Measurements from ENCODE around the gene KMT5C.
"Not testable (repeated sequence)": the region's sequence is repeated elsewhere in the genome, so short reads cannot be mapped to it uniquely, and the experiment has no call there.

The KMT5C gene

GRCh38 chr19:55315956-55316525, 23.6 kb upstream of the KMT5C start:
- H3K9me3 ChIP-seq (ENCODE audit: control insufficient read depth in 1 of 2, low read length in 2 of 2) = no peaks in the 10 kb centered on the region
- no peaks in the 10 kb centered on the region for H3K27me3 ChIP-seq (ENCODE audit: control insufficient read depth in 1 of 2, insufficient read depth in 2 of 2, low read length in 2 of 2)
- H3K36me3 ChIP-seq (ENCODE audit: control insufficient read depth in 1 of 2, insufficient read depth in 2 of 2, low read length in 2 of 2) = peaks cover 13 to 16% of the 10 kb centered on the region in 2 donors
- H3K4me1 ChIP-seq (ENCODE audit: control insufficient read depth in 1 of 2, insufficient read depth in 2 of 2, low read length in 2 of 2) = no peaks in the 10 kb centered on the region
- no peak overlapping the region for H3K27ac ChIP-seq (ENCODE audit: low read depth, low read length)
- no peak overlapping the region for H3K4me3 ChIP-seq (ENCODE audit: low read depth in 1 of 2, low read length in 2 of 2)
- H3K9ac ChIP-seq (ENCODE audit: low read depth in 1 of 2, low read length in 2 of 2) = no peak overlapping the region

GRCh38 chr19:55316646-55317045, 23.0 kb upstream of the KMT5C start:
- peaks cover 1 to 2% of the 10 kb centered on the region in 2 donors for H3K4me1 ChIP-seq (ENCODE audit: control insufficient read depth in 1 of 2, insufficient read depth in 2 of 2, low read length in 2 of 2)
- peaks cover 13 to 16% of the 10 kb centered on the region in 2 donors for H3K36me3 ChIP-seq (ENCODE audit: control insufficient read depth in 1 of 2, insufficient read depth in 2 of 2, low read length in 2 of 2)
- no peak overlapping the region for H3K27ac ChIP-seq (ENCODE audit: low read depth, low read length)
- H3K27me3 ChIP-seq (ENCODE audit: control insufficient read depth in 1 of 2, insufficient read depth in 2 of 2, low read length in 2 of 2) = no peaks in the 10 kb centered on the region
- H3K4me3 ChIP-seq (ENCODE audit: low read depth in 1 of 2, low read length in 2 of 2) = no peak overlapping the region
- no peaks in the 10 kb centered on the region for H3K9me3 ChIP-seq (ENCODE audit: control insufficient read depth in 1 of 2, low read length in 2 of 2)
- H3K9ac ChIP-seq (ENCODE audit: low read depth in 1 of 2, low read length in 2 of 2) = no peak overlapping the region

- Histone ChIP-seq H3K27ac (ENCODE audit: low read depth, low read length) (no peak overlapping the region), H3K4me3 (ENCODE audit: low read depth in 1 of 2, low read length in 2 of 2) (peak overlapping the region; percentile 50 to 54), H3K36me3 (ENCODE audit: control insufficient read depth in 1 of 2, insufficient read depth in 2 of 2, low read length in 2 of 2) (peaks cover 13% of the 10 kb centered on the region in 2 donors), H3K27me3 (ENCODE audit: control insufficient read depth in 1 of 2, insufficient read depth in 2 of 2, low read length in 2 of 2) (no peaks in the 10 kb centered on the region), H3K4me1 (ENCODE audit: control insufficient read depth in 1 of 2, insufficient read depth in 2 of 2, low read length in 2 of 2) (peaks cover 15% of the 10 kb centered on the region in 2 donors), H3K9ac (ENCODE audit: low read depth in 1 of 2, low read length in 2 of 2) (peak overlapping the region in 1 of 2 donors; percentile 72), H3K9me3 (ENCODE audit: control insufficient read depth in 1 of 2, low read length in 2 of 2) (no peaks in the 10 kb centered on the region)
Observed at GRCh38 chr19:55319785-55320184, 19.9 kb upstream of the KMT5C start.

- Histone ChIP-seq H3K36me3 (ENCODE audit: control insufficient read depth in 1 of 2, insufficient read depth in 2 of 2, low read length in 2 of 2) (peaks cover 10 to 11% of the 10 kb centered on the region in 2 donors), H3K9me3 (ENCODE audit: control insufficient read depth in 1 of 2, low read length in 2 of 2) (no peaks in the 10 kb centered on the region), H3K9ac (ENCODE audit: low read depth in 1 of 2, low read length in 2 of 2) (peak overlapping the region; percentile 55 to 72)
Observed at GRCh38 chr19:55320844-55321419, 18.7 kb upstream of the KMT5C start.

DNA sequence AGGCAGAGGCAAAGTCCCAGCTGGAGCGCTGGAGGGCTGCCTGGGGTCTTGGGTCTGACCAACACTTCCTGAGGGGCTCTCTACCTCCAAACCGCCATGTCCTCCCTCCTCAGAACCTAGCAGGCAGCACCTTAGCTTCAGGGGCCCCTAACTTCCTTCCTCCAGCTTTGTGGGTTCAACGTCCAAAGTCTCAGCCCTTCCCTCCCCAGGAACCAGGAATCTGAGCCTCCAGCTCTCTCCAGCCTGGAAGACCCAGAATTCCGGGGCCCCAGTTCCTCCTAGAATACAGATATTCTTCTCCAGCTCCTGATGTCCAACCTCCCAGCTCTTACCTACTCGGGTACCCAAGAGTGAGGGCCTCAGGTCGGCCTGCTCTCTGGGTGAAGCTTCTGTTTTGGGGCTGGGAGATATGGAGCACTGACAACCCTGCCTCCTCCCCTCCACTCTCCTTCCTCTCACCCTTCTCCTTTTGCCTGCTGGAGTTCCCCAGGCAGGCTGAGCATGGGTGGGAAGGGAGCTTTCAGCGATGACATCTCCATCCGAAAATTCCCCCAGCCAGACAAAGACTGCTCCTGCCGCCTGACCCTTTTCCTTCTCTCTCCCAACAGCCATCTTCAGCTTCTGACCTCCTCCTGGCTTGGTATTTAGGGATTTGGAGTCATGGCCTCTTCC, 18.1 kb upstream of the KMT5C start:
- H3K4me1 ChIP-seq (ENCODE audit: control insufficient read depth in 1 of 2, insufficient read depth in 2 of 2, low read length in 2 of 2) = peaks cover 15% of the 10 kb centered on the region in 2 donors
- peaks cover 3 to 4% of the 10 kb centered on the region in 2 donors for H3K36me3 ChIP-seq (ENCODE audit: control insufficient read depth in 1 of 2, insufficient read depth in 2 of 2, low read length in 2 of 2)
- H3K9me3 ChIP-seq (ENCODE audit: control insufficient read depth in 1 of 2, low read length in 2 of 2) = no peaks in the 10 kb centered on the region
- H3K27ac ChIP-seq (ENCODE audit: low read depth, low read length) = peak overlapping the region; percentile 77
- no peaks in the 10 kb centered on the region for H3K27me3 ChIP-seq (ENCODE audit: control insufficient read depth in 1 of 2, insufficient read depth in 2 of 2, low read length in 2 of 2)
- H3K4me3 ChIP-seq (ENCODE audit: low read depth in 1 of 2, low read length in 2 of 2) = peak overlapping the region; percentile 63 to 64
- H3K9ac ChIP-seq (ENCODE audit: low read depth in 1 of 2, low read length in 2 of 2) = peak overlapping the region; percentile 55 to 72

More at GRCh38 chr19:55320844-55321419, 18.7 kb upstream of the KMT5C start:
- no peaks in the 10 kb centered on the region for H3K27me3 ChIP-seq (ENCODE audit: control insufficient read depth in 1 of 2, insufficient read depth in 2 of 2, low read length in 2 of 2)
- H3K4me3 ChIP-seq (ENCODE audit: low read depth in 1 of 2, low read length in 2 of 2) = peak overlapping the region; percentile 63 to 64
- H3K27ac ChIP-seq (ENCODE audit: low read depth, low read length) = peak overlapping the region; percentile 77
- peaks cover 15% of the 10 kb centered on the region in 2 donors for H3K4me1 ChIP-seq (ENCODE audit: control insufficient read depth in 1 of 2, insufficient read depth in 2 of 2, low read length in 2 of 2)

GRCh38 chr19:55322204-55322885, 17.3 kb upstream of the KMT5C start:
- Histone ChIP-seq H3K9me3 (ENCODE audit: control insufficient read depth in 1 of 2, low read length in 2 of 2) (no peaks in the 10 kb centered on the region), H3K9ac (ENCODE audit: low read depth in 1 of 2, low read length in 2 of 2) (peak overlapping the region; percentile 55 to 72), H3K36me3 (ENCODE audit: control insufficient read depth in 1 of 2, insufficient read depth in 2 of 2, low read length in 2 of 2) (no peaks in the 10 kb centered on the region), H3K4me3 (ENCODE audit: low read depth in 1 of 2, low read length in 2 of 2) (peak overlapping the region; percentile 63 to 64), H3K27me3 (ENCODE audit: control insufficient read depth in 1 of 2, insufficient read depth in 2 of 2, low read length in 2 of 2) (no peaks in the 10 kb centered on the region), H3K4me1 (ENCODE audit: control insufficient read depth in 1 of 2, insufficient read depth in 2 of 2, low read length in 2 of 2) (peaks cover 15% of the 10 kb centered on the region in 2 donors), H3K27ac (ENCODE audit: low read depth, low read length) (peak overlapping the region; percentile 76)

GRCh38 chr19:55324662-55325061, 15.0 kb upstream of the KMT5C start:
- H3K27ac ChIP-seq (ENCODE audit: low read depth, low read length) = no peak overlapping the region
- no peaks in the 10 kb centered on the region for H3K27me3 ChIP-seq (ENCODE audit: control insufficient read depth in 1 of 2, insufficient read depth in 2 of 2, low read length in 2 of 2)
- H3K4me1 ChIP-seq (ENCODE audit: control insufficient read depth in 1 of 2, insufficient read depth in 2 of 2, low read length in 2 of 2) = peaks cover 20% of the 10 kb centered on the region in 2 donors
- no peaks in the 10 kb centered on the region for H3K36me3 ChIP-seq (ENCODE audit: control insufficient read depth in 1 of 2, insufficient read depth in 2 of 2, low read length in 2 of 2)
- H3K9ac ChIP-seq (ENCODE audit: low read depth in 1 of 2, low read length in 2 of 2) = no peak overlapping the region
- H3K9me3 ChIP-seq (ENCODE audit: control insufficient read depth in 1 of 2, low read length in 2 of 2) = no peaks in the 10 kb centered on the region
- H3K4me3 ChIP-seq (ENCODE audit: low read depth in 1 of 2, low read length in 2 of 2) = peak overlapping the region in 1 of 2 donors; percentile 28

DNA sequence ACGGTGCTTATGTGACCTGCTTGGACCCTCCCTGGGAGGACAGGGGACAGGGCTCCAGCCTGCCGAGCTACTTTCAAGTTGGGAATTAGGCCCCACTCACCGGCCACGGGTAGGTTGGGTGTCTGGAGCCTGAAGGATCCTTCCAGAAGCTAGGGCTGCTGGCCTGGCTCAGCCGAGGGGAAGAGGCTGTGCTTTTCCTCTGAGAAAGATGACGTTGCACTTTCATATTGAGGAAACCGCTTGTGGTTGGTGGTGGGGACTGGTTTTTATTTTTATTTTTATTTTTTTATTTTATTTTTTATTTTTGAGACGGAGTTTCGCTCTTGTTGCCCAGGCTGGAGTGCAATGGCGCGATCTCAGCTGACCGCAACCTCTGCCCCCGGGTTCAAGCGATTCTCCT, 14.5 kb upstream of the KMT5C start, which contains the start of gene TMEM150B:
TSS of gene TMEM150B (minus strand) at position 170 of the 400 bp plus-strand sequence. CDS start 4,305 bp downstream, outside the sequence.
- peaks cover 20% of the 10 kb centered on the region in 2 donors for H3K4me1 ChIP-seq (ENCODE audit: control insufficient read depth in 1 of 2, insufficient read depth in 2 of 2, low read length in 2 of 2)
- H3K9ac ChIP-seq (ENCODE audit: low read depth in 1 of 2, low read length in 2 of 2) = no peak within 1 kb of the TSS
- H3K9me3 ChIP-seq (ENCODE audit: control insufficient read depth in 1 of 2, low read length in 2 of 2) = no peaks in the 10 kb centered on the region
- no peaks in the 10 kb centered on the region for H3K36me3 ChIP-seq (ENCODE audit: control insufficient read depth in 1 of 2, insufficient read depth in 2 of 2, low read length in 2 of 2)
- no peak within 1 kb of the TSS for H3K27ac ChIP-seq (ENCODE audit: low read depth, low read length)
- H3K27me3 ChIP-seq (ENCODE audit: control insufficient read depth in 1 of 2, insufficient read depth in 2 of 2, low read length in 2 of 2) = no peaks in the 10 kb centered on the region
- H3K4me3 ChIP-seq (ENCODE audit: low read depth in 1 of 2, low read length in 2 of 2) = peak within 1 kb of the TSS in 1 of 2 donors; percentile 28

- not testable (repeated sequence) for H3K9ac ChIP-seq (ENCODE audit: low read depth in 1 of 2, low read length in 2 of 2); H3K27me3 ChIP-seq (ENCODE audit: control insufficient read depth in 1 of 2, insufficient read depth in 2 of 2, low read length in 2 of 2); H3K4me1 ChIP-seq (ENCODE audit: control insufficient read depth in 1 of 2, insufficient read depth in 2 of 2, low read length in 2 of 2); H3K9me3 ChIP-seq (ENCODE audit: control insufficient read depth in 1 of 2, low read length in 2 of 2); H3K27ac ChIP-seq (ENCODE audit: low read depth, low read length); H3K4me3 ChIP-seq (ENCODE audit: low read depth in 1 of 2, low read length in 2 of 2); H3K36me3 ChIP-seq (ENCODE audit: control insufficient read depth in 1 of 2, insufficient read depth in 2 of 2, low read length in 2 of 2)
Observed at GRCh38 chr19:55328774-55329318, 10.8 kb upstream of the KMT5C start.

Measured in duodenal mucosa (tissue), 2 donors.